Duodenal mucosa (tissue), 2 donors: ENCODE measurements around the gene APC2.

ENCODE experiments used
- H3K27ac ChIP-seq: one replicate; pipeline ENCODE4 v1.7.0; 2013; ENCODE audit warnings: low read depth, low read length
- H3K27me3 ChIP-seq, 2 donors: one replicate each; pipeline ENCODE4 v1.7.0; 2013; ENCODE audit warnings: low read length in 2 of 2, control low read depth in 1 of 2; ENCODE audit not compliant: insufficient read depth in 2 of 2, control insufficient read depth in 1 of 2
- H3K36me3 ChIP-seq, 2 donors: one replicate each; pipeline ENCODE4 v1.7.0; 2013; ENCODE audit warnings: low read length in 2 of 2, control low read depth in 1 of 2; ENCODE audit not compliant: insufficient read depth in 2 of 2, control insufficient read depth in 1 of 2
- H3K4me1 ChIP-seq, 2 donors: one replicate each; pipeline ENCODE4 v1.7.0; 2013; ENCODE audit warnings: low read length in 2 of 2, control low read depth in 1 of 2; ENCODE audit not compliant: insufficient read depth in 2 of 2, control insufficient read depth in 1 of 2
- H3K4me3 ChIP-seq, 2 donors: one replicate each; pipeline ENCODE4 v1.7.0; 2013; ENCODE audit warnings: low read length in 2 of 2, low read depth in 1 of 2
- H3K9ac ChIP-seq, 2 donors: one replicate each; pipeline ENCODE4 v1.7.0; 2013; ENCODE audit warnings: low read length in 2 of 2, low read depth in 1 of 2
- H3K9me3 ChIP-seq, 2 donors: one replicate each; pipeline ENCODE4 v1.7.0; 2013; ENCODE audit warnings: low read length in 2 of 2, control low read depth in 1 of 2; ENCODE audit not compliant: control insufficient read depth in 1 of 2

APC2 gene

GRCh38 chr19:1468274-1468820 lies 18.4 kb downstream of the APC2 start:
- no peak overlapping the region for H3K9ac ChIP-seq
- H3K9me3 ChIP-seq, result no peaks in the 10 kb centered on the region
- peaks cover 48 to 57% of the 10 kb centered on the region in 2 donors for H3K27me3 ChIP-seq
- H3K36me3 ChIP-seq, result no peaks in the 10 kb centered on the region
- H3K4me3 ChIP-seq, result no peak overlapping the region
- no peak overlapping the region for H3K27ac ChIP-seq
- peaks cover 19 to 33% of the 10 kb centered on the region in 2 donors for H3K4me1 ChIP-seq

DNA sequence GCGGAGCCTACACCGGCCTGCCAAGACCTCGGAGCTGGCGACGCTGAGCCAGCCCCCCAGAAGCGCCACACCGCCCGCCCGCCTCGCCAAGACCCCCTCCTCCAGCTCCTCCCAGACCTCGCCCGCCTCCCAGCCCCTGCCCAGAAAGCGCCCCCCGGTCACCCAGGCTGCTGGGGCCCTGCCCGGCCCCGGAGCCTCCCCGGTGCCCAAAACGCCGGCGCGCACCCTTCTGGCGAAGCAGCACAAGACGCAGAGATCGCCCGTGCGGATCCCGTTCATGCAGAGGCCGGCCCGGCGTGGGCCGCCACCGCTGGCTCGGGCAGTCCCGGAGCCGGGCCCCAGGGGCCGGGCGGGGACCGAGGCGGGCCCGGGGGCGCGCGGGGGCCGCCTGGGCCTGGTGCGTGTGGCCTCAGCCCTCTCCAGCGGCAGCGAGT lies 18.9 kb downstream of the APC2 start:
- H3K27ac ChIP-seq, result no peak overlapping the region
- peaks cover 19 to 33% of the 10 kb centered on the region in 2 donors for H3K4me1 ChIP-seq
- no peak overlapping the region for H3K9ac ChIP-seq
- H3K4me3 ChIP-seq, result no peak overlapping the region
- H3K27me3 ChIP-seq, result peaks cover 48 to 58% of the 10 kb centered on the region in 2 donors
- H3K36me3 ChIP-seq, result no peaks in the 10 kb centered on the region
- no peaks in the 10 kb centered on the region for H3K9me3 ChIP-seq

GRCh38 chr19:1469255-1470054 lies 19.5 kb downstream of the APC2 start:
- Histone ChIP-seq H3K4me1 (peaks cover 19 to 33% of the 10 kb centered on the region in 2 donors), H3K36me3 (no peaks in the 10 kb centered on the region), H3K4me3 (peak overlapping the region in 1 of 2 donors; percentile 50), H3K9ac (no peak overlapping the region), H3K27ac (no peak overlapping the region), H3K27me3 (peaks cover 48 to 58% of the 10 kb centered on the region in 2 donors), H3K9me3 (no peaks in the 10 kb centered on the region)

- peak overlapping the region; percentile 50 to 60 for H3K4me3 ChIP-seq
- H3K27ac ChIP-seq, result no peak overlapping the region
- peaks cover 48 to 58% of the 10 kb centered on the region in 2 donors for H3K27me3 ChIP-seq
- H3K36me3 ChIP-seq, result no peaks in the 10 kb centered on the region
- no peak overlapping the region for H3K9ac ChIP-seq
- H3K9me3 ChIP-seq, result no peaks in the 10 kb centered on the region
- peaks cover 19 to 33% of the 10 kb centered on the region in 2 donors for H3K4me1 ChIP-seq
Measured at GRCh38 chr19:1470055-1470304, 20.1 kb downstream of the APC2 start.

- Histone ChIP-seq H3K9ac (no peak overlapping the region), H3K4me3 (peak overlapping the region; percentile 50 to 60), H3K4me1 (peaks cover 19 to 32% of the 10 kb centered on the region in 2 donors), H3K27me3 (peaks cover 48 to 58% of the 10 kb centered on the region in 2 donors), H3K9me3 (no peaks in the 10 kb centered on the region), H3K36me3 (no peaks in the 10 kb centered on the region), H3K27ac (no peak overlapping the region)
Measured at GRCh38 chr19:1470305-1471009, 20.5 kb downstream of the APC2 start.

DNA sequence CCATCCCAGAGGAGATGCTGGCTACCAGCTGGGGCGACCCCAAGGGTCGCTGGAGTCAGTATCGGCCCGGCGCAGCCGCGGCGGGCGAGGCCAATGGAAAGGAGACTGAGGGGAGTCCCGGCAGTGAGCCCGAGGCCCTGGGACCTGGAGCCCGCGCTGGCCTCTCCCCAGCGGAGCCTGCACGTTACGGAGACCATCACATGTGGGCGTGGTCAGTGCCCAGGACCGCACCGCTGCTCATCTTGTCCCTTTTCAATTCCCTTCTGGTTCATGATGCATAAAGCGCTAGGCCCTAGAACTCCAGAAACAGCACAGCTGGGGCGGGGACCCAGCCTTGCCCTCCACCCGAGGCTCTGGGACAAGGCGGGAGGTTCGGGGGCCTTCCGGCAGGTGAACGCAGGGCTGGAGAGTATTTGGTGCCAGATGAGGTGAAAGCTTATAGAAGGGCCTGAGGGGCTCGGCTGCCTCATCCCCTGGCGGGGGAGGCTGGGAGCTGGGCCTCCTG lies 21.1 kb downstream of the APC2 start:
- Histone ChIP-seq H3K27me3 (peaks cover 48 to 58% of the 10 kb centered on the region in 2 donors), H3K9ac (no peak overlapping the region), H3K9me3 (no peaks in the 10 kb centered on the region), H3K36me3 (peaks cover 2 to 6% of the 10 kb centered on the region in 2 donors), H3K4me1 (peaks cover 19 to 30% of the 10 kb centered on the region in 2 donors), H3K4me3 (peak overlapping the region; percentile 50 to 60), H3K27ac (no peak overlapping the region)

GRCh38 chr19:1471515-1472160 lies 21.7 kb downstream of the APC2 start:
- H3K27ac ChIP-seq, result no peak overlapping the region
- no peaks in the 10 kb centered on the region for H3K9me3 ChIP-seq
- H3K36me3 ChIP-seq, result peaks cover 8% of the 10 kb centered on the region in 2 donors
- H3K4me1 ChIP-seq, result peaks cover 19 to 30% of the 10 kb centered on the region in 2 donors
- peaks cover 43 to 55% of the 10 kb centered on the region in 2 donors for H3K27me3 ChIP-seq
- H3K9ac ChIP-seq, result no peak overlapping the region
- no peak overlapping the region for H3K4me3 ChIP-seq

GRCh38 chr19:1472231-1473084 lies 22.5 kb downstream of the APC2 start:
- no peaks in the 10 kb centered on the region for H3K9me3 ChIP-seq
- peaks cover 9 to 11% of the 10 kb centered on the region in 2 donors for H3K36me3 ChIP-seq
- H3K27ac ChIP-seq, result no peak overlapping the region
- peaks cover 39 to 47% of the 10 kb centered on the region in 2 donors for H3K27me3 ChIP-seq
- H3K4me1 ChIP-seq, result peaks cover 19 to 30% of the 10 kb centered on the region in 2 donors
- no peak overlapping the region for H3K4me3 ChIP-seq
- no peak overlapping the region for H3K9ac ChIP-seq

DNA sequence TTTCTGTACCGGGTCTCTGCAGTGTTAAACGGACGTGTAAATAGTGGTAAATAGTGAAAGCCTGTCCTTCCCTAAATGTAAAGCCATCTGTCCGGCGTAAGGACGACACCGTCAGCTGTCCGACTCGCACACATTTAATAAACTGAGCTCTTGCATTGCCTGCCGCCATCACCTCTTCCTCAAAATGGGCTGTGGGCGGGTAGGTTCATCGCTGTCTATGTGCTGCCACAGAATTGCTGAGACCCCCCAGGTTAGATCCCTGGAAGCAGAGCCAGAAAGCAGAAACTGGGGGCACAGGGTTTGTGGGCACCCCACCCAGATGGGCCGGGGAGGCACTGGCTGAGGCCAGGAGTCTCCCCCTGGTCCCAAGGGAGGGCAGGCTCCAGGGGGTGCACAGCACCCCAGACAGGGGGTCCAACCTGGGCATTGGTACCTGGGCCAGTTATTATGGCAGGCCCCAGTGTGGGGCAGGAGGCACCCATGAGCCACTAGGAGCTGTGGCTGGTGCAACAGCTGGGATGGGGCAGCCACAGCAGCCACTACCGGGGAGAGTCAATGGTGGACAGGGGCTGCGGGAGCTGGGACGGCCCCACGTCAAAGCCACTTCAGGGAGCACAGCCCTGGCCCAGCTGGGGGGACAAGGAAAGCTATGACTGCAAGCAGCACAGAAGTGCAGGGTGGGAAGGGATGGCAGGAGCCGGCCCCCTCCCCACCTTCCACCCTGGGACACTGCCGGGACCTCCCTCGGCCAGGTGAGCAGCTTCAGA lies 23.3 kb downstream of the APC2 start:
- no peak overlapping the region for H3K27ac ChIP-seq
- peaks cover 9 to 12% of the 10 kb centered on the region in 2 donors for H3K36me3 ChIP-seq
- peaks cover 37 to 39% of the 10 kb centered on the region in 2 donors for H3K27me3 ChIP-seq
- H3K4me1 ChIP-seq, result peaks cover 19 to 32% of the 10 kb centered on the region in 2 donors
- H3K4me3 ChIP-seq, result no peak overlapping the region
- H3K9ac ChIP-seq, result no peak overlapping the region
- no peaks in the 10 kb centered on the region for H3K9me3 ChIP-seq
